ENCODE data around the gene LIN54. TPM values are rescaled to one million over a fixed set of nuclear protein-coding genes. Genes with fewer than 3 reads are reported as not detected.

Gene LIN54
- total and polyA plus RNA-seq, 2 of the 13 experiments (the other 11 are each of a cell fraction or from before 2014, with no cell fraction given): 25.2 to 32.9 TPM

GRCh38 chr4:82896755-82897154 is 113.9 kb downstream of the LIN54 start (continued):
- TF ChIP-seq MTA3 (CRISPR knock-in tag; IDR thresholded peaks at IDR 0.05) (no peak), ZNF564 (CRISPR knock-in tag; IDR thresholded peaks at IDR 0.05) (no peak), SMARCE1 (IDR thresholded peaks at IDR 0.05; ENCODE audit: borderline replicate concordance) (no peak)

GRCh38 chr4:82893942-82894341 is 116.7 kb downstream of the LIN54 start:
- DNase-seq (ENCODE audit: low spot score) (peak; percentile 47), FAIRE-seq (peak; percentile 70), ATAC-seq (no peak)
- Histone ChIP-seq H3K9me3 (ENCODE audit: low read length) (no peaks in the 10 kb centered on the region), H3K9ac (ENCODE audit: insufficient read depth, low read depth, low read length) (no peak overlapping the region), H3K36me3 (replicated peaks in 1 of 2; ENCODE audit: control insufficient read depth in 1 of 2, insufficient read depth in 2 of 2, low read length in 2 of 2) (no peaks in the 10 kb centered on the region; a peak in 2 of 5 replicates), H3K27me3 (ENCODE audit: control insufficient read depth in 1 of 2, insufficient read depth in 2 of 2, low read length in 2 of 2) (no peaks in the 10 kb centered on the region; a peak in 1 of 5 replicates), H3K27ac (ENCODE audit: extremely low read length, insufficient read depth, low read length) (peak overlapping the region; percentile 98), H2AFZ (ENCODE audit: low read length) (no peak overlapping the region), H3K4me3 (replicated peaks in 1 of 3; ENCODE audit: insufficient read depth in 1 of 3, low read depth in 2 of 3, low read length in 3 of 3) (no peak overlapping the region; a peak in 1 of 6 replicates), H3K4me2 (ENCODE audit: low read depth, low read length) (peak overlapping the region; percentile 61), H3K79me2 (ENCODE audit: insufficient read depth, low read length) (peaks cover 62% of the 10 kb centered on the region), H3K4me1 (ENCODE audit: insufficient read depth, low read length) (peaks cover 59% of the 10 kb centered on the region), H4K20me1 (ENCODE audit: insufficient read depth, low read length) (no peaks in the 10 kb centered on the region)
- POLR2A ChIA-PET: interaction anchor here (0.9 to 1.6 kb wide), 4 partner anchors 9 to 545 kb away, joined by 3 to 6 read pairs (median 5); partner anchors contain the start of gene COPS4
- intact Hi-C loops (cut with micrococcal nuclease; ENCODE audit: unreplicated experiment) (no loop called here), in situ Hi-C loops (cut with HindIII; ENCODE audit: extremely low pct_ligation_motif_present, low pct_unique_long_range_greater_than_20kb) (no loop called here)
- WGBS (ENCODE audit: low lambda C conversion rate): 41% methylated on average over 3 of the region's 3 CpGs
- no TSS peak for BruUV-seq (replicated peaks)
- CTCF ChIA-PET (ENCODE audit: low intra/inter-chr PET ratio, low total read pairs): no interaction called here
- TF ChIP-seq ZNF761 (CRISPR knock-in tag; conservative IDR thresholded peaks at IDR 0.05): no peak
- TF ChIP-seq ZBTB43 (CRISPR knock-in tag; conservative IDR thresholded peaks at IDR 0.05): no peak
- TF ChIP-seq FOXA3 (CRISPR knock-in tag; IDR thresholded peaks at IDR 0.05): peak; percentile 85
- TF ChIP-seq STAG1 (CRISPR knock-in tag; IDR thresholded peaks at IDR 0.05): no peak
- TF ChIP-seq, protein P1, sequence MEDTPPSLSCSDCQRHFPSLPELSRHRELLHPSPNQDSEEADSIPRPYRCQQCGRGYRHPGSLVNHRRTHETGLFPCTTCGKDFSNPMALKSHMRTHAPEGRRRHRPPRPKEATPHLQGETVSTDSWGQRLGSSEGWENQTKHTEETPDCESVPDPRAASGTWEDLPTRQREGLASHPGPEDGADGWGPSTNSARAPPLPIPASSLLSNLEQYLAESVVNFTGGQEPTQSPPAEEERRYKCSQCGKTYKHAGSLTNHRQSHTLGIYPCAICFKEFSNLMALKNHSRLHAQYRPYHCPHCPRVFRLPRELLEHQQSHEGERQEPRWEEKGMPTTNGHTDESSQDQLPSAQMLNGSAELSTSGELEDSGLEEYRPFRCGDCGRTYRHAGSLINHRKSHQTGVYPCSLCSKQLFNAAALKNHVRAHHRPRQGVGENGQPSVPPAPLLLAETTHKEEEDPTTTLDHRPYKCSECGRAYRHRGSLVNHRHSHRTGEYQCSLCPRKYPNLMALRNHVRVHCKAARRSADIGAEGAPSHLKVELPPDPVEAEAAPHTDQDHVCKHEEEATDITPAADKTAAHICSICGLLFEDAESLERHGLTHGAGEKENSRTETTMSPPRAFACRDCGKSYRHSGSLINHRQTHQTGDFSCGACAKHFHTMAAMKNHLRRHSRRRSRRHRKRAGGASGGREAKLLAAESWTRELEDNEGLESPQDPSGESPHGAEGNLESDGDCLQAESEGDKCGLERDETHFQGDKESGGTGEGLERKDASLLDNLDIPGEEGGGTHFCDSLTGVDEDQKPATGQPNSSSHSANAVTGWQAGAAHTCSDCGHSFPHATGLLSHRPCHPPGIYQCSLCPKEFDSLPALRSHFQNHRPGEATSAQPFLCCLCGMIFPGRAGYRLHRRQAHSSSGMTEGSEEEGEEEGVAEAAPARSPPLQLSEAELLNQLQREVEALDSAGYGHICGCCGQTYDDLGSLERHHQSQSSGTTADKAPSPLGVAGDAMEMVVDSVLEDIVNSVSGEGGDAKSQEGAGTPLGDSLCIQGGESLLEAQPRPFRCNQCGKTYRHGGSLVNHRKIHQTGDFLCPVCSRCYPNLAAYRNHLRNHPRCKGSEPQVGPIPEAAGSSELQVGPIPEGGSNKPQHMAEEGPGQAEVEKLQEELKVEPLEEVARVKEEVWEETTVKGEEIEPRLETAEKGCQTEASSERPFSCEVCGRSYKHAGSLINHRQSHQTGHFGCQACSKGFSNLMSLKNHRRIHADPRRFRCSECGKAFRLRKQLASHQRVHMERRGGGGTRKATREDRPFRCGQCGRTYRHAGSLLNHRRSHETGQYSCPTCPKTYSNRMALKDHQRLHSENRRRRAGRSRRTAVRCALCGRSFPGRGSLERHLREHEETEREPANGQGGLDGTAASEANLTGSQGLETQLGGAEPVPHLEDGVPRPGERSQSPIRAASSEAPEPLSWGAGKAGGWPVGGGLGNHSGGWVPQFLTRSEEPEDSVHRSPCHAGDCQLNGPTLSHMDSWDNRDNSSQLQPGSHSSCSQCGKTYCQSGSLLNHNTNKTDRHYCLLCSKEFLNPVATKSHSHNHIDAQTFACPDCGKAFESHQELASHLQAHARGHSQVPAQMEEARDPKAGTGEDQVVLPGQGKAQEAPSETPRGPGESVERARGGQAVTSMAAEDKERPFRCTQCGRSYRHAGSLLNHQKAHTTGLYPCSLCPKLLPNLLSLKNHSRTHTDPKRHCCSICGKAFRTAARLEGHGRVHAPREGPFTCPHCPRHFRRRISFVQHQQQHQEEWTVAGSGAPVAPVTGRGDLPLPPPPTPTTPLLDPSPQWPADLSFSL (CRISPR knock-in tag; IDR thresholded peaks at IDR 0.05): no peak
- TF ChIP-seq, protein P2, sequence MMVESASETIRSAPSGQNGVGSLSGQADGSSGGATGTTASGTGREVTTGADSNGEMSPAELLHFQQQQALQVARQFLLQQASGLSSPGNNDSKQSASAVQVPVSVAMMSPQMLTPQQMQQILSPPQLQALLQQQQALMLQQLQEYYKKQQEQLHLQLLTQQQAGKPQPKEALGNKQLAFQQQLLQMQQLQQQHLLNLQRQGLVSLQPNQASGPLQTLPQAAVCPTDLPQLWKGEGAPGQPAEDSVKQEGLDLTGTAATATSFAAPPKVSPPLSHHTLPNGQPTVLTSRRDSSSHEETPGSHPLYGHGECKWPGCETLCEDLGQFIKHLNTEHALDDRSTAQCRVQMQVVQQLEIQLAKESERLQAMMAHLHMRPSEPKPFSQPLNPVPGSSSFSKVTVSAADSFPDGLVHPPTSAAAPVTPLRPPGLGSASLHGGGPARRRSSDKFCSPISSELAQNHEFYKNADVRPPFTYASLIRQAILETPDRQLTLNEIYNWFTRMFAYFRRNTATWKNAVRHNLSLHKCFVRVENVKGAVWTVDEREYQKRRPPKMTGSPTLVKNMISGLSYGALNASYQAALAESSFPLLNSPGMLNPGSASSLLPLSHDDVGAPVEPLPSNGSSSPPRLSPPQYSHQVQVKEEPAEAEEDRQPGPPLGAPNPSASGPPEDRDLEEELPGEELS (CRISPR knock-in tag; IDR thresholded peaks at IDR 0.05): 0 out of 2 replicates have a peak, but pooled peaks have one; percentile 41
- peak; percentile 21 for TF ChIP-seq TEAD3 (CRISPR knock-in tag; optimal IDR thresholded peaks at IDR 0.05; ENCODE audit: borderline replicate concordance)
- no peak for TF ChIP-seq ZSCAN31 (CRISPR knock-in tag; IDR thresholded peaks at IDR 0.05; ENCODE audit: low read depth)
- no peak for TF ChIP-seq ZNF703 (CRISPR knock-in tag; IDR thresholded peaks at IDR 0.05; ENCODE audit: borderline replicate concordance)
